Adrenal gland (tissue), 12 donors: ENCODE results near the gene ARFGEF2. TPM values are rescaled to one million over a fixed set of nuclear protein-coding genes. Genes with fewer than 3 reads are reported as not detected.
"Not testable (repeated sequence)": the region's sequence is repeated elsewhere in the genome, so short reads cannot be mapped to it uniquely, and the experiment has no call there.

Experiments used
- DNase-seq, 7 donors: peaks; one replicate each; pipeline ENCODE4 v3.0.0-alpha.2; 2019 to 2020
- H3K27ac ChIP-seq, 5 donors: fragments of 200-600 bp; sonication (generic) in 4 of 5; 1 replicate in 3 of 5; 2 replicates in 2 of 5; pipeline versions ENCODE4 v1.5.1 to v1.8.0; 2016 to 2020; ENCODE audit warnings: mild to moderate bottlenecking in 1 of 5
- H3K27me3 ChIP-seq: fragments of 200-600 bp; 2 replicates; pipeline ENCODE4 v1.8.0; 2021
- H3K36me3 ChIP-seq, 2 donors: fragments of 200-600 bp; replicated peaks in 1 of 2; 1 replicate in 1 of 2; 2 replicates in 1 of 2; pipeline versions ENCODE4 v1.5.1 to v1.8.0; 2018 to 2022
- H3K4me1 ChIP-seq, 2 donors: fragments of 200-600 bp; replicated peaks in 1 of 2; 1 replicate in 1 of 2; 2 replicates in 1 of 2; pipeline versions ENCODE4 v1.5.1 to v1.8.0; 2018 to 2021
- H3K4me3 ChIP-seq, 4 donors: fragments of 200-600 bp; sonication (generic) in 3 of 4; one replicate each; pipeline ENCODE4 v1.5.1; 2016 to 2018
- H3K9me3 ChIP-seq, 3 donors: fragments of 200-600 bp; sonication (generic) in 1 of 3; replicated peaks in 1 of 3; 1 replicate in 2 of 3; 2 replicates in 1 of 3; pipeline versions ENCODE4 v1.5.1 to v1.8.0; 2016 to 2021
- CTCF ChIP-seq, 6 experiments: fragments of 450-650 bp in 4 of 6; fragments of 200-600 bp in 2 of 6; sonication (generic) in 1 of 6; IDR thresholded peaks; 1 replicate in 5 of 6; 2 replicates in 1 of 6; pipeline versions ENCODE4 v1.5.1 to v1.8.0; 2016 to 2021; ENCODE audit warnings: antibody characterized with exemption in 6 of 6, mild to moderate bottlenecking in 2 of 6, moderate library complexity in 1 of 6
- POLR2A ChIP-seq, 2 donors: fragments of 450-650 bp; IDR thresholded peaks; one replicate each; pipeline ENCODE4 v1.6.1; 2017; ENCODE audit warnings: antibody characterized with exemption in 2 of 2, mild to moderate bottlenecking in 2 of 2, moderate library complexity in 1 of 2
- WGBS, 4 donors: extraction: QIAGEN DNeasy Blood & Tissue Kit in 2 of 4; methylation state at CpG; one replicate each; pipeline versions ENCODE4 v1.1.5 to v1.1.7; 2013 to 2017; 5-methylcytosine and 5-hydroxymethylcytosine counted together
- intact Hi-C, 2 donors: fragments of 100-400 bp; cut with DNase I; formaldehyde crosslinking; loops; one replicate each; pipeline versions ENCODE4 v1.14.1 to v1.15.0; 2022 to 2023
- polyA plus RNA-seq, 3 donors: library from polyadenylated mRNA; stranded (reverse); fragments of 200-250 nt in 2 of 3; fragments of 350-450 nt in 1 of 3; fragmentation: Illumina TruSeq in 1 of 3; extraction: RNeasy Lipid Tissue Mini Kit (QIAGEN cat#74804) in 1 of 3; gene quantifications; one replicate each; pipeline ENCODE4 v1.2.3, GENCODE V29; 2013 to 2014
- total RNA-seq, 9 donors: library from RNA; depleted of rRNA in 4 of 9; stranded (reverse); fragments of >200 nt in 4 of 9; fragments of 120-200 nt in 1 of 9; fragmentation: NEBNext Ultra II Directional in 1 of 9; extraction: Animal tissue kit (Norgen Biotek cat#: 25700) in 1 of 9; gene quantifications; one replicate each; pipeline versions ENCODE4 v1.1.0 to v1.2.4, GENCODE V29; 2013 to 2023
- donor health status: healthy with polysubstance abuse.
- donor health status: Bipolar disorder and iron deficiency.
- donor health status: DM: yes; HTN: yes; CAD: no.
- donor health status: DM: no; HTN: no; CAD: no.
- donor health status: DM: no; HTN: no; CAD: no.
- donor health status: DM: yes; HTN: yes; CAD: no.

Gene ARFGEF2
- total and polyA plus RNA-seq, 12 donors, result 17.1 to 128 (median 69.3) TPM

- WGBS, 4 donors, result 88 to 93% (median 90%) methylated on average over 3 of the region's 3 CpGs
- no peak overlapping the region for H3K4me3 ChIP-seq
- no peaks in the 10 kb centered on the region for H3K36me3 ChIP-seq
- H3K27me3 ChIP-seq, result no peaks in the 10 kb centered on the region
- TF ChIP-seq POLR2A (IDR thresholded peaks at IDR 0.05) (no peak), CTCF (IDR thresholded peaks at IDR 0.05) (no peak)
- intact Hi-C loops, result no loop called here
- H3K4me1 ChIP-seq, result no peaks in the 10 kb centered on the region
- no peaks in the 10 kb centered on the region for H3K9me3 ChIP-seq
- H3K27ac ChIP-seq, result no peak overlapping the region
- DNase-seq, result no peak
Observed at GRCh38 chr20:48880331-48880730, 41.2 kb upstream of the ARFGEF2 start.

- H3K36me3 ChIP-seq, result no peaks in the 10 kb centered on the region
- 74 to 88% (median 82%) methylated on average over 7 of the region's 7 CpGs for WGBS, 4 donors
- DNase-seq, result no peak
Observed at GRCh38 chr20:48880981-48881657, 40.4 kb upstream of the ARFGEF2 start.

GRCh38 chr20:48885237-48885636 is 36.3 kb upstream of the ARFGEF2 start:
- TF ChIP-seq POLR2A (IDR thresholded peaks at IDR 0.05), result no peak
- DNase-seq, result no peak
- H3K36me3 ChIP-seq, result no peaks in the 10 kb centered on the region
- no peak overlapping the region for H3K4me3 ChIP-seq
- 86 to 87% (median 86%) methylated on average over 4 of the region's 4 CpGs for WGBS, 4 donors
- H3K9me3 ChIP-seq, result no peaks in the 10 kb centered on the region
- no peaks in the 10 kb centered on the region for H3K27me3 ChIP-seq
- intact Hi-C loops, result no loop called here
- no peaks in the 10 kb centered on the region for H3K4me1 ChIP-seq
- H3K27ac ChIP-seq, result no peak overlapping the region

More at GRCh38 chr20:48880981-48881657, 40.4 kb upstream of the ARFGEF2 start:
- intact Hi-C loops, result no loop called here
- TF ChIP-seq CTCF (IDR thresholded peaks at IDR 0.05), result no peak
- TF ChIP-seq POLR2A (IDR thresholded peaks at IDR 0.05), result no peak
- H3K4me3 ChIP-seq, result no peak overlapping the region
- no peaks in the 10 kb centered on the region for H3K9me3 ChIP-seq
- H3K4me1 ChIP-seq, result no peaks in the 10 kb centered on the region
- no peaks in the 10 kb centered on the region for H3K27me3 ChIP-seq
- no peak overlapping the region for H3K27ac ChIP-seq

GRCh38 chr20:48886194-48886593 is 35.3 kb upstream of the ARFGEF2 start:
- Histone ChIP-seq H3K9me3 (no peaks in the 10 kb centered on the region), H3K36me3 (no peaks in the 10 kb centered on the region), H3K27ac (no peak overlapping the region), H3K4me3 (no peak overlapping the region), H3K27me3 (no peaks in the 10 kb centered on the region), H3K4me1 (no peaks in the 10 kb centered on the region)
- intact Hi-C loops, result no loop called here
- 77 to 92% (median 87%) methylated on average over 2 to 3 of the region's 3 CpGs for WGBS, 4 donors
- no peak for DNase-seq
- TF ChIP-seq POLR2A (IDR thresholded peaks at IDR 0.05), result no peak
- TF ChIP-seq CTCF (IDR thresholded peaks at IDR 0.05), result no peak

GRCh38 chr20:48886811-48887210 is 34.7 kb upstream of the ARFGEF2 start:
- H3K36me3 ChIP-seq, result no peaks in the 10 kb centered on the region
- 61 to 81% (median 70%) methylated on average over 2 of the region's 2 CpGs for WGBS, 4 donors

GRCh38 chr20:48888517-48888916 is 33.0 kb upstream of the ARFGEF2 start:
- DNase-seq, intact Hi-C loops, H3K4me3 ChIP-seq, H3K36me3 ChIP-seq, H3K27me3 ChIP-seq, H3K27ac ChIP-seq, H3K9me3 ChIP-seq, H3K4me1 ChIP-seq: not testable (repeated sequence)
- 81 to 85% (median 84%) methylated on average over 6 of the region's 6 CpGs for WGBS, 4 donors

More at GRCh38 chr20:48886811-48887210, 34.7 kb upstream of the ARFGEF2 start:
- Histone ChIP-seq H3K4me3 (no peak overlapping the region), H3K27me3 (no peaks in the 10 kb centered on the region), H3K9me3 (no peaks in the 10 kb centered on the region), H3K4me1 (no peaks in the 10 kb centered on the region), H3K27ac (no peak overlapping the region)
- DNase-seq, result no peak
- intact Hi-C loops, result no loop called here
- TF ChIP-seq POLR2A (IDR thresholded peaks at IDR 0.05) (no peak), CTCF (IDR thresholded peaks at IDR 0.05) (no peak)
